ENCODE data around the gene PIK3C2B. TPM values are rescaled to one million over a fixed set of nuclear protein-coding genes. Genes with fewer than 3 reads are reported as not detected.

Gene PIK3C2B
- total and polyA plus RNA-seq, 12 donors, result 4.4 to 31.9 (median 21.1) TPM

- intact Hi-C loops (cut with DNase I), result no loop called here
- Histone ChIP-seq H3K27ac (no peak overlapping the region), H3K9me3 (no peaks in the 10 kb centered on the region), H3K27me3 (no peaks in the 10 kb centered on the region), H3K4me1 (no peaks in the 10 kb centered on the region), H3K4me3 (no peak overlapping the region), H3K36me3 (peaks cover 0 to 100% (median 67%) of the 10 kb centered on the region in 9 donors)
- no peak for DNase-seq
- TF ChIP-seq CTCF (IDR thresholded peaks at IDR 0.05), result no peak
- 100% methylated on average over 1 of the region's 1 CpG for WGBS, 2 donors
- ATAC-seq, result no peak
These were observed 36.3 kb upstream of the PIK3C2B start for GRCh38 chr1:204530932-204531331.

GRCh38 chr1:204529371-204529895, 34.8 kb upstream of the PIK3C2B start:
- H3K9me3 ChIP-seq, result no peaks in the 10 kb centered on the region
- no peaks in the 10 kb centered on the region for H3K4me1 ChIP-seq
- ATAC-seq (peak in 6 of 8 donors; percentile 17 to 37 (median 32)), DNase-seq (no peak)
- H3K36me3 ChIP-seq, result peaks cover 0 to 100% (median 66%) of the 10 kb centered on the region in 9 donors
- 86 to 87% methylated on average over 7 of the region's 7 CpGs for WGBS, 2 donors
- intact Hi-C loops (cut with DNase I), result no loop called here
- H3K27ac ChIP-seq, result no peak overlapping the region
- peak in 2 of 9 donors; percentile 16 for TF ChIP-seq CTCF (IDR thresholded peaks at IDR 0.05)
- no peaks in the 10 kb centered on the region for H3K27me3 ChIP-seq
- no peak overlapping the region for H3K4me3 ChIP-seq

- Histone ChIP-seq H3K36me3 (peaks cover 0 to 100% (median 61%) of the 10 kb centered on the region in 9 donors), H3K27ac (no peak overlapping the region), H3K4me3 (no peak overlapping the region), H3K4me1 (no peaks in the 10 kb centered on the region), H3K27me3 (no peaks in the 10 kb centered on the region), H3K9me3 (peaks cover 0 to 5% (median 0%) of the 10 kb centered on the region in 11 donors)
- 76 to 85% methylated on average over 8 of the region's 8 CpGs for WGBS, 2 donors
- TF ChIP-seq CTCF (IDR thresholded peaks at IDR 0.05), result no peak
- DNase-seq (no peak), ATAC-seq (peak; percentile 17 to 66 (median 28))
- intact Hi-C loops (cut with DNase I), result no loop called here
These were observed 34.1 kb upstream of the PIK3C2B start for GRCh38 chr1:204528677-204529076.

- no peak for TF ChIP-seq CTCF (IDR thresholded peaks at IDR 0.05)
These were observed 33.6 kb upstream of the PIK3C2B start for GRCh38 chr1:204528241-204528640.

More at GRCh38 chr1:204528241-204528640, 33.6 kb upstream of the PIK3C2B start:
- Histone ChIP-seq H3K27me3 (no peaks in the 10 kb centered on the region), H3K4me3 (no peak overlapping the region), H3K27ac (no peak overlapping the region), H3K4me1 (no peaks in the 10 kb centered on the region), H3K36me3 (peaks cover 0 to 100% (median 60%) of the 10 kb centered on the region in 9 donors), H3K9me3 (peaks cover 0 to 9% (median 0%) of the 10 kb centered on the region in 11 donors)
- DNase-seq (no peak), ATAC-seq (peak in 6 of 8 donors; percentile 14 to 47 (median 32))
- 88 to 93% methylated on average over 5 of the region's 5 CpGs for WGBS, 2 donors
- intact Hi-C loops (cut with DNase I), result no loop called here
